ENCODE data around the gene BACH1.
"Not testable (repeated sequence)": the region's sequence is repeated elsewhere in the genome, so short reads cannot be mapped to it uniquely, and the experiment has no call there.

Gene BACH1

DNA sequence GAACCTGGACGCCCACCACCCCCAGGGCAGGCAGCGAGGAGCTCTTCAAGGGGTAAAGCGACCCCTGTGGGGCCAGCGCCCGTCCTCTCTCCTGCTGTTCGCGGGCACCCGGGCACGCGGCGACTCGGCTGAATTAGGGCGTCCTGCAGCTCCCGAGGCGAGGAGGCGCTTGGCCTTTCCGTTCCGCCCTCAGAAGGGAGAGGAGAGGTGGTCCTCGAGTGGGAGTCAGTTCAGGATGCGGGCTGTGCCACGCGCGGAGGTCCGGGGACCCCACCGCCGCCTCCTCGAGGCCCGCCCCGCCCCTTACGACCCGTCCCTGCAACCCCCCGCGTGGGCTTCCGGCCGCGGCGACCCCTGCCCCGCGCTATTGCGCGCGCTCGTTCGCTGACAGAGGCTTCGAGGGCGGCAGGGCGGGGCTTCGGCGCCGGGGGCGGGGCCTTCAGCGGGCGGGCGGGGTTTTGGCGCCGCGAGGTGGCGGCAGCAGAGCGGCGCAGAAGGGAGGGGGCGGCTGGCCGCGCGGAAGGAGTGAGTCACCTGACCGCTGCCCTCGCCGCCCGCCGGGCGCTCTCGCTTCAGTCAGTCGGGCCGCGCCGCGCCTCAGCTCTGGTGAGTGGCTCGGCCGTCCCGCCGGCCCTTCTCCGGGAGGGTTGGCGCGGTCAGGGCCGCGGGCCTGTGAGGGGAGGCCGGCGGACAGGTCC is at the start of gene BACH1:
Gene BACH1 (plus strand): TSS at position 575 of the 698 bp plus-strand sequence. CDS start 22,359 bp downstream, outside the sequence.
- DNase-seq (ENCODE audit: low read depth in 2 of 2) = peak; percentile 77 to 84

DNA sequence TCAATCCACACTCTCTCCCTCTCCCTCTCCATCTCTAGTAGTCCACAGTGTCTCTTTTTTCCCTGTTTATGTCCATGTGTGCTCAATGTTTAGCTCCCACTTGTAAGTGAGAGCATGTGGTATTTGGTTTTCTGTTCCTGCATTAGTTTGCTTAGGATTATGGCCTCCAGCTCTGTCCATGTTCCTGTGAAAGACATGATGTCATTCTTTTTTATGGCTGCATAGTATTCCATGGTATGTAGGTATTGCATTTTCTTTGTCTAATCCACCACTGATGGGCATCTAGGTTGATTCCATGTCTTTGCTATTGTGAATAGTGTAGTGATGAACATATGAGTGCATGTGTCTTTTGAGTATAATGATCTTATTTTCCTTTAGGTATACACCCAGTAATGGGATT is 49.4 kb upstream of the BACH1 start:
- DNase-seq (ENCODE audit: low read depth in 2 of 2) = not testable (repeated sequence)

DNA sequence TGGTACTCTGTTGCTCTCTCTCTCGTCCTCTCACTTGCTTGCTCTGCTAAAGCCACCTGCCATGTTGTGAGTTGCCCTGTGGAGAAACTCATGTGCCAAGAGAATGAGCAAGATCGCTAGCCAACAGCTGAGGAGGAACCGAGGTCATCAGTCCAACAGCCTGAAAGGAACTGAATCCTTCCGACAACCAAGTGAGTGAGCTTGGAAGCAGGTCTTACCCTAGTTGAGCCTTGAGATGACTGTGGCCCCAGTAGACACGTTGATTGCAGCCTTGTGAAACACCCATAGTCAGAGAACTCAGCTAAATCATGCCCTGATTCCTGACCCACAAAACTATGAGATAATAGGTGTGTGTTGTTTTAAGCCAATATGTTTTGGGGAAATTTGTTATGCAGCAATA is 48.1 kb upstream of the BACH1 start:
- DNase-seq (ENCODE audit: low read depth in 2 of 2) = no peak

DNA sequence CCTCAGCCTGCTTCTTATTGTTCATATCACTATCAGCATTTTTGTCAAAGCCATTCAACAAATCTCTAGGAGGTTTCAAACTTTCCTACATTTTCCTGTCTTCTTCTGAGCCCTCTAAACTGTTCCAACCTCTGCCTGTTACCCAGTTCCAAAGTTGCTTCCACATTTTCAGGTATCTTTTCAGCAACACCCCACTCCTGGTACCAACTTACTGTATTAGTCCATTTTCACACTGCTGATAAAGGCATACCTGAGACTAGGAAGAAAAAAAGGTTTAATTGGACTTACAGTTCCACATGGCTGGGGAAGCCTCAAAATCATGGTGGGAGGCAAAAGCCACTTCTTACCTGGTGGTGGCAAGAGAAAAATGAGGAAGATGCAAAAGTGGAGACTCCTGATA is 44.9 kb upstream of the BACH1 start:
- DNase-seq (ENCODE audit: low read depth in 2 of 2) = not testable (repeated sequence)

DNA sequence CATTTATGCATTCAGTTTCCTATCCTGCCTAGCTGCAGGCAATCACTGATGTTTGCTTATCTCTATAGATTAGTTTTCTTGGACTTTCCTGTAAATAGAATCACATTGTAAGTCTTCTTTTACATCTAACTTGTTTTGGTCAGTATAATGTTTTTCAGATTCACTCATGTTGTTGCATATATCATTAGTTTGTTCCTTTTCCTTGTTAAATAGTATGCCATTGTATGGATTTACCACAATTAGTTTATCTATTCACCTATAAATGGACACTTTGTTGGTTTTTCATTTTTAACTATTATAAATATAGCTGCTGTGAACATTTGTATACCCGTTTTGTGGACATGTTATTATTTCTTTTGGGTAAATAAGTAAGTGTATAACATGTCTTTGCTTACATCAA is 44.2 kb upstream of the BACH1 start:
- DNase-seq (ENCODE audit: low read depth in 2 of 2) = no peak

DNA sequence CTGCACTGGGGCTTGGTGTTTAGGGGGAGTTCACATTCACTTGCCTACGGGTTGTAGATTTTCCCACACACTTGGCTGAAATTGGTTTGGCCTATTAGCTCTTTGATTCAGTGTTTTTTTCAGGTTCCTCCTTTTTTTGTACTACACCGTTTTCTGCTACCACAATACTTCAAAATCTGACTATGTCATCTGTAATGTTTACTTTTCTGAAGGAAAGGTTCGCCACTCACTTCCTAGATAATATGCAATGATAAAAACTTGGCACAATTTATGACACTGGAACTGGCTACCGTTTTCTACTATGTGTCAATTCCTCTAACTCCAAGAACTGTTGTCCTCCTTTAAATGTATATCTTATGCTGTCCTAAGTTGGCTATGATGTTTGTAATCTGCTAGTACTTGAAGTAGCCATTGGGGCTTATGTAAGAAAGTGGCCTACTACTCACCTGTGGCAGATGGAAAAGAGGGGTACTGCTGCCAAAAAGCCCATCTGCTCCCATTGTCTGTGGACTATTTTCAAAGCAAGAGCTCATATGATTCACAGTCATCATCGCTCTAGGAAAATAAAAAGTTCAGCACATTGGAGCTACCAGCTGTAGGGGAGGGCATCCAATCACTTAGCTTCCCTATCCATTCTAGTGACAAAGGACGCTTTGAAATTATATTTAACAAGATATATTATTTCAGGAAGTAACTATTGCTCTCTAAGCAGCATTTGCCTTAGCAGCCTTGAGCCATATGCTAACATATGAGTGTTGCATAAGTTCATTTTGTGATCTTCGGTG is 42.4 kb upstream of the BACH1 start:
- no peak for DNase-seq (ENCODE audit: low read depth in 2 of 2)

DNA sequence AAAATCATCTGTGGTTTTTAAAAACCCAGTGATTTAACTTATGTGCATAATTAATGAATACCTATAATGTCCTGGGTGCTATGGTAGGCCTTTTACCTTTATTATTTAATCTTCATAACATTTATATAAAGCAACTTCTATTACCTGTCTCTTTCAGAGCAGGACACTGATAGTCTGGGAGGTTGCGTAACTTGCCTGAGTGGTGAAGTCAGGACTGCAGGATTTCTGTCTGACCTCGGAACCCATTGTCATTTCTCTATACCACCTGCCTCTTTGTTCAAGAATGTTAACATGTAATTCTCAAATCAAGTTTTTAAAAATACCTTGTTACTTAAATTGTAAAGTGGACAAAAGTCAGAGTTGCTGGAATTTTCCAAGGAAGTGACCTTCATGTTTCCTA is 41.0 kb upstream of the BACH1 start:
- DNase-seq (ENCODE audit: low read depth in 2 of 2) = no peak

DNA sequence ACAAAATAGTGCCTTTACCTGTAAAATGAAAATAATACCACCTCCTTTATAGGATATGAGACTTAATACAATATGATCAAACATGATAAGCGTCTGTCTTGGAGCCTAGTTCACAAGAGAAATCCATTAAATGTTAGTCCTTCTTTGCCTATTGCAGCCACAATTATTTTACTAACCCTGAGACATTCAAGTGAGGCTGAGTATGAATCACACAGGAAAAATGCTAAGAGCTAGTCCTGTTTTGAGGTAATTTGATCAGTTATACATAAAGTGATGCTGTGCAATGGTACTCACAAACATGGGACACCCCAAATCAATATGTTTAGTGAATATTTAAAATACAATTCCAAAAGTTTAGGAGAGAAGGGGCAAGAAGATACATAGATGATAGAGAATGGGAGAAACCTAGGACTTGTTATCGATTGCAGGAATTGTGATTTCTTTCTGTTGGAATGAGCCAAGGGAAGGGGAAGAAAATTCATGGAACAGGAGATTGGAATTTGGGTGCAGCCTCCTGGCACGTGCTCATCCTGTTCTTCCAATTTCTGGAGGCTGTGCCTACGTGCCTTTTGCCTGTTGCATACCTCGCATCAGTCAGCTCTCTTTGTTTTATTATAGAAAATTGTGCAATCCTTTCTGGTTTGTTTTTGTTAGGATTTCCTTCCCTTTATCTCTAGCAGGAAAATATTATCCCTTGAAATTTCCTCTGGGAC is 39.9 kb upstream of the BACH1 start:
- DNase-seq (ENCODE audit: low read depth in 2 of 2) = no peak

DNA sequence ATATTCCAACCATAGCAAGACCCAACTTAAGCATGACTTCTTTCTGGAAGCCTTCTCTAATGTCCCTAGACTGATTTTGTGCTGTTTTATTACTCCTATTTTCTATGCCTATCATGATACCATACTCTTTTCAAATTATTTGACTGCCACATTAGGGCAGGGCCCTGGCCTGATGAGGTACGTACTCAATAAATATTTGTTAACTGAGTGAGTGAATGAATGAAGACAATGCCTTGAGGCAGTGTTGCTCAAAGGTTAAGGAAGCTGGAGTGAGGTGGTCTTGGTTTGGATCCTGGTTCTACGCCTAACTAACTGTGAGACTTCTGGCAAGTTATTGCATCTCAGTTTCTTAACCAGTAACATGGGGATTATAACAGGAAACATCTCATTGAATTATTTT is 38.3 kb upstream of the BACH1 start:
- no peak for DNase-seq (ENCODE audit: low read depth in 2 of 2)

DNA sequence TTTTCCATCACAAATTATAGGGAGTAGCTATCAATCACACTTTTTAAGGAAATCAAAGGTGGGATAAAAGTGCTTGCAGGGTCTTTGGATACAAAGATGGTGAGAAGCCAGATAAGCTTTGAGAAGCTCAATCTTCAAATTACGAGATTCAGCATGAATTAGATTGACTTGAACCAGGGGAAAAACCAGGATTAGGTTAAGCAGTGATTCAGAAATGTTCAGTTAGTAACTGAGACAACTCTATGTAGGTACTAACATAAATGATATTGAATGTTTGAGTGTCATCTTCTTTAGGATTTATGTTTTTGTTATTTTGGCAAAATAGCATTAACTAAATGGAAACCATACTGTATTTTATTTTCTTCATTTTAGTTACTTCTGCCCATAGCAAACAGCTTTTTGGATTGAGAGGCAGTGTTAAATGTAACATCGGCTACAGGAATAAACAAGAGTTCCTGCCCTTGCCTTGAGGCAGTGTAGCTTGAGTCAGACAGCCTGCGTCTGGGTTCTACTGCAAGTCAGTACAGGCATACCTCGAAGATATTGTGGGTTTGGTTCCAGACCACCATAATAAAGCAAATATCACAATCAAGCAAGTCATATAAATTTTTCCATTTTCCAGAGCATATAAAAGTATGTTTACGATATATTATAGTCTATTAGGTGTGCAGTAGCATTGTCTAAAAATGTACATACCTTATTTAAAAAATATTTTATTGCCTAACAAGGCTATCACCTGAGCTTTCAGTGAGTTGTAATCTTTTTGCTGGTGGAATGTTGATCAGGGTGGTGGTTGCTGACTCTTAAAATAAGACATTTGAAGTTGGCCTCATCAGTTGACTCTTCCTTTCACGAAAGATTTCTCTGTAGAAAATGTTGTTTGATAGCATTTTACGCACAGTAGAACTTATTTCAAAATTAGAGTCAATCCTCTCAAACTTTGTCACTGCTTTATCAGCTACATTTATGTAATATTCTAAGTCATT is 36.9 kb upstream of the BACH1 start:
- no peak for DNase-seq (ENCODE audit: low read depth in 2 of 2)

DNA sequence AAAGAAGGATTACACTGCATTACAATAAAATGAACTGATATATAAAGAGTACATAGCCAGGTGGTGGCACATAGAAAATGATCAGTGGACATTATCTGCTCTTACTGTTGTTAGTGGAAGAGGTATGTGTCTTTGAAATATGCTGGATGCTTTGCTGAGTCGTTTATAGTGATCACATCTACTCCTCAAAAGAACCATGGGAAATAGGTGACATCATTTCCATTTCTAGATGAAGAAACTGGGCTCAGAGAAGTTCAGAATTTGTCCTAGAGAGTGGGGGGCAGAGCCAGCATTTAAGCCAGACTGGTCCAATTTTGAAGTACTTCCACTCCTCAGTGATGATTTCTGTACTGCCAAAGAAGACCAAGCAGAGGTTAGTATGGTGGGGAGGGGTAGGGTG is 34.0 kb upstream of the BACH1 start:
- DNase-seq (ENCODE audit: low read depth in 2 of 2) = no peak

DNA sequence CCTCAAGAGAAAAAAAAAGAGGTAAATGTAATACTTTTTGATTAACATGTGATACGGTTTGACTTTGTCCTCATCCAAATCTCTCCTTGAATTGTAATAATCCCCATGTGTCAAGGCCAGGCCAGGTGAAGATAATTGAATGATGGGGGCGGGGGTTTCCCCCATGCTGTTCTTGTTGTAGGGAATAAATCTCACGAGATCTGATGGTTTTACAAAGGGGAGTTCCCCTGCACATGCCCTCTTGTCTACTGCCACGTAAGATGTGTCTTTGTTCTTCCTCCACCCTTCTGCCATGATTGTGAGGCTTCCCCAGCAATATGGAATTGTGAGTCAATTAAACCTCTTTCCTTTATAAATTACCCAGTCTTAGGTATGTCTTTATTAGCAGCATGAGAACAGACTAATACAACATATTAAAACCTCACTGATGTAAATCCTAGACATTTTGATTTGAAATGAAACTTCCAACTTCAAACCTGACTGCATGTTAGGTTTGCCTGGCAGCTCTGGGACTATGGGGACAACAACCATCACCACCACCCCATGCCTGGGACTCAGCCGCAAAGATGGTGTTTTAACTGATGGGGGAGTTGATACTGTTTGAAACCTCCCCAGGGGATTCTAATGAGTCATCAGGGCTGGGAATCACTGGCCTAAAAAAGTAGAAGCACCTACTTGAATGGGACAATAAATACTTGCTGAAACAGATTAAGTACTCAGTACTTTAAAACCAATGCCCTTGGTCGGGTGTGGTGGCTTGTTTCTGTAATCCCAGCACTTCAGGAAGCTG is 32.8 kb upstream of the BACH1 start:
- DNase-seq (ENCODE audit: low read depth in 2 of 2) = peak in 1 of 2 experiments; percentile 18

DNA sequence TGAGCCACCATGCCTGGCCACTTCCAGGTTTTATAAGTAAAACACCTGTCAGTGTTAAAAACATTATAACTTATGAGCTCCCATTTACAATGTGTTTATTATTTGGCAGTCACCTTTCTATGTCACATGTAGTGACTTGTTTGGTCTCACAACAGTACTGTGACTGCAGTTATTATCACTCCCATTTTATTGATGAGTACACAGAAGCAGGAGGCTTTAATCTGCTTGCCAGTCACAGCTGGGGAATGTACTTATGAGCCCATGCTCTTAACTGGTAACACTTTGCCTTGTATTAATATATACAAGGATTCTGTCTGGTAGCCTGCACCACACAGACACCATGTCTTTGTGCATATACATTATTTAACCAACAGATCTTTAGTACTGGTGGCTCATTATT is 31.1 kb upstream of the BACH1 start:
- no peak for DNase-seq (ENCODE audit: low read depth in 2 of 2)

DNA sequence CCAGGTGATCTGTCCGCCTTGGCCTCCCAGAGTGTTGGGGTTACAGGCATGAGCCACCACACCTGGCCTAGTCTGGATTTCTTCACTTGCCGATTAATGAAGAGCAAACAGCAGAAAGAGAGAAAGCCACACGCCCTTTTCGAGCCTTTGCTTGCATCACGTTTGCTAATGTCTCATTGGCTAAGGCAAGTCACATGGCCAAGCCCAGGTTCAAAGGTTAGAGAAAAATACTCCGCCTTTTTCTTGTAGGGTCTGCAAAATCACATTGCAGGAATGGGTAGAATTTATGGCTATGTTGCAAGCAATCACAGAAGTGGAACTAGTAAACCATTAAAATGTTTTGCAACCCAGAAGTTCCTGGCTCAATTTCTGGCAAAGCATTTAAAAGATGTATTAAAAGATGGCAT is 26.8 kb upstream of the BACH1 start:
- DNase-seq (ENCODE audit: low read depth in 2 of 2) = no peak

DNA sequence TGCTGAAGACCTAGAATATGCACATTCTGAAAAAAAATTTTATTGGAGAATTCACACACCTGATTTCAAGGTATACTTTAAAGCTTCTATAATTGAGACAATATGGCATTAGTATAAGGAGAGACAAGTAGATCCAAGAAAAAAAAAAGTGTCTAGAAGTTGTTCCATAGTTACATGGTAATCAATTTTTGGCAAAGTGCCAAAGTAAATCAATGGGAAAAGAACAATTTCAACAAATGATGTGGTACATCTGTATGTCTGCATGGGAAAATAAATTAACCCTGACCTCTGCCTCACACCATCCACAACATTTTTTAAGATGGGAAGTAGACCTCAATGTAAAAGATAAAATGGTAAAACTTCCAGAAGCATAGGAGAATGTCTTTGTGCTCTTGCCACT is 21.3 kb upstream of the BACH1 start:
- no peak for DNase-seq (ENCODE audit: low read depth in 2 of 2)

DNA sequence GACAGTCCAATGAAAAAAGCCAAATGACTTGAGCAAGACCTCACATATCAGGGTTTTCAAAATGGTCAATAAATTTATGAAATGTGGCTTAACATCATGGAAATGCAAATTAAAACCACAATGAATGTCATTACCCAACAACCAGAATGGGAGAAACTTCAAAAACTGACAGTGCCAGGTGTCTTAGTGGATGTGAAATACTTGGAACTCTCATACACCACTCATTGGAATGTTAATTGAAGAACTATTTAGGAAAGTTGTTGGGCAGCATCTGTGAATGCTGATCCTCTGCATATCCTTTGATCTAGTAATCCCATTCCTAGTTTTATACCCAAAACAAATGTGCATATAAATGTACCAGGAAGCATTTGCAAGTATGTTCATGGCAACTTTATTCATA is 19.2 kb upstream of the BACH1 start:
- DNase-seq (ENCODE audit: low read depth in 2 of 2) = no peak

DNA sequence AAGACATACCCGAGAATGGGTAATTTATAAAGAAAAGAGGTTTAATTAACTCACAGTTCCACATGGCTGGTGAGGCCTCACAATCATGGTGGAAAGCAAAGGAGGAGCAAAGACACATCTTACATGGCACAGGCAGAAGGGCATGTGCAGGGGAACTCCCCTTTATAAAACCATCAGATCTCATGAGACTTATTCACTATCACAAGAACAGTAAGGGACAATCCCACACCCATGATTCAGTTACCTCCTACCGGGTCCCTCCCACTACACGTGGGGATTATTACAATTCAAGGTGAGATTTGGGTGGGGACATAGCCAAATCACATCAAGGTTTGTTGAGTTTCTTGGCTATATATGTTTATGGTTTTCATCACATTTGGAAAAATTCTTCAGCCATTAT is 16.9 kb upstream of the BACH1 start:
- DNase-seq (ENCODE audit: low read depth in 2 of 2) = not testable (repeated sequence)

DNA sequence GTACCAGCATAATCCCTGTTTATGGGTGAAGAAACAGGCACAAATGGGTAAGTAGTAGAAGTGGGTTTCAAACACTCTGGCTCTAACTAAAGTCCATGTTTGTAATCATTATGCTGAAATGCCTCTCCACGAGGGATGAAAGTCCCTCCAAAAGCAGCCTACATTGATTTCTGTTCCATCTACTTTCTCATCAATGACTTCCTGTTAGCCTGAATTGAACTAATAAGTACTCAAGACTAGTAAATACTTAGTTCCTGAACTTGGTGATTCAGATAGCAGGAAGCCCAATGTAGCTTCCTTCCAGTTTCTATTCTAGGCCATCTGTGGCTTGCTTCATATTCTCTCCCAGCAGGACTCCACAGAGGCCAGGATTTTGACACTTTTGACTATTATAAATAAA is 11.3 kb upstream of the BACH1 start:
- DNase-seq (ENCODE audit: low read depth in 2 of 2) = no peak

DNA sequence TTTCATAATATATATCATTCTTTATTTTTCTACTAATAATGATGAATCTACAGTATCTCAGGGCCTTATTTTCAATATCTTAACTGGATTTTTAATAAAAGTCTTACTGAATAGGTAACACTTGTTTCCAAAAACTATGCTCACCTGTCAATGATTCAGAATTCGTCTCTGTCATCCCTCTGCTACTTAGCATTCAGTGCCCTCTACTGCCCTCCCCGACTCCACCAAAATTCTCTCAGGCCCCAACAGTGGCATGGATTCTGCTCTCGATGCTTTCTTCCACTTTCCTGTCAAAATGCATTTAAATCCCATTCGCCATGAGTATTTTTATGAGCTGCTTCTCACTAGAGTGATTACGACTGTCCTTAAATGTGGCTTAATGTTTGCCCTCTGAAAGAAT is 10.5 kb upstream of the BACH1 start:
- no peak for DNase-seq (ENCODE audit: low read depth in 2 of 2)

DNA sequence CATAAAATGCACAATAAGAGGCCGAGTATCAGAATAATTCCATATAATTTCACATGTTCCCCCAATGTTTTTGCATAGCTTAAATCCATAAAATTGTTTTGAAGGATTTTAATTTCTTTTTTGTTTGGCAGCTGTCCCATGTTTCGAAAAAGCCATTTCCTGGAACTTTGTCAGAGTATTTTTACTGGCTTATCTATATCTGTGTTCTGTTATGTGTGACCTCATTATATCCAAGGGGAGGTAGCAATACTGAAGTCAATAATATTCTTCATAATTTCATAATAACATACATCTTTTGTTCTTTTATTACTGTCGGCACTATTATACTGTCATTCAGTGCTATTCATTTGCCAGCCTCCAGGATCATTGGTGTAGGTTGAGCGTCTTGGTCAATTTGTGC is 9.4 kb upstream of the BACH1 start:
- DNase-seq (ENCODE audit: low read depth in 2 of 2) = no peak

DNA sequence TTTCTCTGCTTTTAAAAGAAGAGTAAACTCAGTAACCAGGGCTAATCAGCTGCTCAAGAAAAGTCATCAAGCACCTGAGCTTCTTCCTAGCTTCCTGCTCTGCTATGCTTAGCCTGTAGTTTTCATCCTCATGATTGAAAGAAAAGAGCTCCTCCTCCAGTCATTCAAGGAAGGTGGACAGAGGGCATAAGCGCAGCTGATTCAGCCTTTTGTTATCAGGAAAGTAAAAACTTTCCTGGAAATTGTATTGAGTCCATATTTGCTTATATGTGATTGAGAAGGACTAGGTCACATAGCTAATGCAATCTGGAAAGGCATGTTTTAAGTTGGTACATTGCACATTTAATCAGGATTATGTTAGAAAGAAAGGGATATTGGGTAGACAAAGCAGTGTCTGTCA is 8.5 kb upstream of the BACH1 start:
- DNase-seq (ENCODE audit: low read depth in 2 of 2) = no peak
